Esophagus squamous epithelium (tissue), 5 donors: ENCODE measurements around the gene NRXN3. TPM values are rescaled to one million over a fixed set of nuclear protein-coding genes. Genes with fewer than 3 reads are reported as not detected.
A peak's percentile ranks its signal among the peaks of the same experiment; 100 is the strongest.

ENCODE experiments used
- DNase-seq: peaks from one replicate; lab custom pipeline; 2025; lab: John Stamatoyannopoulos, UW
- H3K27ac ChIP-seq, 4 donors: fragments of 200-600 bp; sonication (generic); one replicate each; pipeline ENCODE4 v1.5.1; 2016 to 2019; ENCODE audit warnings: mild to moderate bottlenecking in 1 of 4
- H3K27me3 ChIP-seq, 4 donors: fragments of 200-600 bp; sonication (generic); 1 replicate in 3 of 4; 2 replicates in 1 of 4; pipeline versions ENCODE4 v1.5.1 to v1.6.0; 2017 to 2021; ENCODE audit warnings: antibody characterized with exemption in 1 of 4
- H3K36me3 ChIP-seq, 3 donors: fragments of 200-600 bp; sonication (generic); one replicate each; pipeline ENCODE4 v1.5.1; 2016 to 2019
- H3K4me1 ChIP-seq, 3 donors: fragments of 200-600 bp; sonication (generic); one replicate each; pipeline ENCODE4 v1.5.1; 2017 to 2019
- H3K4me3 ChIP-seq, 4 donors: fragments of 200-600 bp; sonication (generic); 1 replicate in 3 of 4; 2 replicates in 1 of 4; pipeline ENCODE4 v1.5.1; 2016 to 2019; ENCODE audit warnings: mild to moderate bottlenecking in 2 of 4, moderate library complexity in 1 of 4
- H3K9me3 ChIP-seq, 3 donors: fragments of 200-600 bp; sonication (generic); one replicate each; pipeline ENCODE4 v1.5.1; 2016 to 2019
- POLR2A ChIP-seq, 4 donors: fragments of 450-650 bp; IDR thresholded peaks; one replicate each; pipeline ENCODE4 v1.6.1; 2017; ENCODE audit warnings: antibody characterized with exemption in 4 of 4, mild to moderate bottlenecking in 4 of 4, moderate library complexity in 3 of 4
- WGBS, 2 donors: methylation state at CpG; one replicate each; pipeline ENCODE4 v1.1.5; 2018; 5-methylcytosine and 5-hydroxymethylcytosine counted together
- intact Hi-C: fragments of 100-400 bp; cut with DNase I; formaldehyde crosslinking; loops from one replicate; pipeline ENCODE4 v1.15.0; 2022
- total RNA-seq, 4 donors: library from RNA; depleted of rRNA; stranded (reverse); fragments of >200 nt; gene quantifications; one replicate each; pipeline ENCODE4 v1.1.0, GENCODE V29; 2016
- TF ChIP-seq, protein P1 (sequence below), 6 experiments: fragments of 450-650 bp in 4 of 6; fragments of 200-600 bp in 2 of 6; sonication (generic) in 2 of 6; IDR thresholded peaks; one replicate each; pipeline ENCODE4 v1.5.1; 2016 to 2019; ENCODE audit warnings: antibody characterized with exemption in 6 of 6, mild to moderate bottlenecking in 4 of 6, moderate library complexity in 4 of 6
- donor health status: DM: yes; HTN: yes; CAD: no.

NRXN3 gene
- total RNA-seq, 4 donors from 2014 or later = 0.30 to 15.8 (median 1.5) TPM

DNA sequence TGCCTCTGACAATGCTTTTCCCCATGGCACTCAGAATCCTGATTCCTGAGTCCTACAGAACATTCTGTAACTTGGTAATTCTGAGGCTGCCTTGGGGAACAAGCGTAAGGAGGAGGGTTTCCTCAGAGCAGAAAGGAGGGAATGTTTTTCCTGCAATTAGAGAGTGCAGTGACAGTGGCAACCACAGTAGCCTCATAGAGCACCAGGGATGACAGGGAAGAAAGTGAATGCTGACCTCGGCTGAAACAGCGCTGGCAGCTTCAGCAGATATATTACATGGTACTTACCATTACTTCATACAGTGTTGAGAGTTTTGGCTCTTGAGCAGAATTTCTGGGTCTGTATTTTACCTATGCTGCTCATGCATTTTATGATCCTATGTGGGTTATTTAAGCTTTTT lies 757.1 kb downstream of the NRXN3 start:
- DNase-seq = no peak

DNA sequence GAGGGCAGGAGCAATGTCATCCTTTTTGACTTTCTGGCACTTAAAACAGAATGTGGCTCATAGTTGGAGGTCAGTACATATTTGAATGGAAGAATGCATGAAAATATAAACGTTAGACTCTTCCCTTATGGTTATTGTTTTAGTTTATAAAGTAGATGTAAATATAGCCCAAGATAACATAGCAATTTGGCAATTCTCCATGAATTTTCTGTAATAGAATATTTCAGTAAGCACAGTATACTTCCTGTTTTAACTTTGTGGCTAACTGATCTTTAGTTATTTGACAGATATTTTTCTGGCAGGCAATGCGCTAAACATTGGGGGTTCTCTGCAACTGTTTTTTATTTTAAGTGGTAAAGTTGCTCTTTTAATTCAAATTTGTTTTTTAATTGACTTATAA lies 763.0 kb downstream of the NRXN3 start:
- DNase-seq = no peak
- intact Hi-C loops = no loop called here
- TF ChIP-seq POLR2A (IDR thresholded peaks at IDR 0.05) = no peak
- TF ChIP-seq, protein P1, sequence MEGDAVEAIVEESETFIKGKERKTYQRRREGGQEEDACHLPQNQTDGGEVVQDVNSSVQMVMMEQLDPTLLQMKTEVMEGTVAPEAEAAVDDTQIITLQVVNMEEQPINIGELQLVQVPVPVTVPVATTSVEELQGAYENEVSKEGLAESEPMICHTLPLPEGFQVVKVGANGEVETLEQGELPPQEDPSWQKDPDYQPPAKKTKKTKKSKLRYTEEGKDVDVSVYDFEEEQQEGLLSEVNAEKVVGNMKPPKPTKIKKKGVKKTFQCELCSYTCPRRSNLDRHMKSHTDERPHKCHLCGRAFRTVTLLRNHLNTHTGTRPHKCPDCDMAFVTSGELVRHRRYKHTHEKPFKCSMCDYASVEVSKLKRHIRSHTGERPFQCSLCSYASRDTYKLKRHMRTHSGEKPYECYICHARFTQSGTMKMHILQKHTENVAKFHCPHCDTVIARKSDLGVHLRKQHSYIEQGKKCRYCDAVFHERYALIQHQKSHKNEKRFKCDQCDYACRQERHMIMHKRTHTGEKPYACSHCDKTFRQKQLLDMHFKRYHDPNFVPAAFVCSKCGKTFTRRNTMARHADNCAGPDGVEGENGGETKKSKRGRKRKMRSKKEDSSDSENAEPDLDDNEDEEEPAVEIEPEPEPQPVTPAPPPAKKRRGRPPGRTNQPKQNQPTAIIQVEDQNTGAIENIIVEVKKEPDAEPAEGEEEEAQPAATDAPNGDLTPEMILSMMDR (IDR thresholded peaks at IDR 0.05) = no peak
- Histone ChIP-seq H3K4me1 (no peaks in the 10 kb centered on the region), H3K27me3 (peaks cover 0 to 5% (median 0%) of the 10 kb centered on the region in 4 donors), H3K9me3 (no peaks in the 10 kb centered on the region), H3K27ac (no peak overlapping the region), H3K4me3 (no peak overlapping the region), H3K36me3 (no peaks in the 10 kb centered on the region)
- 23 to 40% methylated on average over 2 of the region's 2 CpGs for WGBS, 2 donors

More for the DNA sequence above, 757.1 kb downstream of the NRXN3 start:
- no peak overlapping the region for H3K27ac ChIP-seq
- H3K36me3 ChIP-seq = no peaks in the 10 kb centered on the region
- H3K4me3 ChIP-seq = no peak overlapping the region
- intact Hi-C loops = no loop called here
- H3K9me3 ChIP-seq = no peaks in the 10 kb centered on the region
- no peaks in the 10 kb centered on the region for H3K4me1 ChIP-seq
- peaks cover 0 to 5% (median 0%) of the 10 kb centered on the region in 4 donors for H3K27me3 ChIP-seq
- TF ChIP-seq POLR2A (IDR thresholded peaks at IDR 0.05) = no peak
- TF ChIP-seq, protein P1 (IDR thresholded peaks at IDR 0.05) = no peak
- 77 to 92% methylated on average over 3 of the region's 3 CpGs for WGBS, 2 donors

DNA sequence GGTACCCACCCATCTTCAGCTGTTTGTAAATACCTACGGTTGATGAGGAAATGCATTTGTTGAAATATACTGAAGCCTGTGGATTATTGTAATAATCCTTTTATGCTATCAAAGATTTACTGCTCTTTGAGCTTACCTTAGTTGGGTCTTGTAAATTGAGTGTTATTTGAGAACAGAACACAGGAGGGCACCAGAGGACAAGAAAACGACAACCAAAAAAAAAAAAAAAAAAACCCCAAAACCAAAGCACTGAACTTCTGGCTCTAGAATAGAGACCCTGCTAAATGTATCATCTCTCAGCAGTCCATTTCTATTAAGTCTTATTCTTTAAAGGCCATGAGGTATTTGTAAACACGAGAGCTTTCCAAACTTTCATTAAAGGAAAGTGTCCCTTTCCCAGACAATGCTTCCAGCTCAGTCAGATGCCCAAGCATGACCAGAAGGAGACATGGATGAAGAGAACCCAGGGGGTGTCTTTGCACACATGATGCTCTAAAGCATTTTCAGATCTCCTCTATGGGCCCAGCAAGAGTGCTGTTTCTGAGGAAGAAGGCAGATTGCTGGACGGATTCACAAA lies 763.9 kb downstream of the NRXN3 start:
- no peak overlapping the region for H3K4me3 ChIP-seq
- TF ChIP-seq, protein P1 (IDR thresholded peaks at IDR 0.05) = peak in 4 of 6 experiments; percentile 4 to 32 (median 21)
- no peak for TF ChIP-seq POLR2A (IDR thresholded peaks at IDR 0.05)
- H3K4me1 ChIP-seq = no peaks in the 10 kb centered on the region
- DNase-seq = no peak
- H3K27me3 ChIP-seq = peaks cover 0 to 5% (median 0%) of the 10 kb centered on the region in 4 donors
- H3K36me3 ChIP-seq = no peaks in the 10 kb centered on the region
- intact Hi-C loops = no loop called here
- WGBS, 2 donors = 4 to 7% methylated on average over 3 to 4 of the region's 4 CpGs
- H3K27ac ChIP-seq = no peak overlapping the region
- H3K9me3 ChIP-seq = no peaks in the 10 kb centered on the region

DNA sequence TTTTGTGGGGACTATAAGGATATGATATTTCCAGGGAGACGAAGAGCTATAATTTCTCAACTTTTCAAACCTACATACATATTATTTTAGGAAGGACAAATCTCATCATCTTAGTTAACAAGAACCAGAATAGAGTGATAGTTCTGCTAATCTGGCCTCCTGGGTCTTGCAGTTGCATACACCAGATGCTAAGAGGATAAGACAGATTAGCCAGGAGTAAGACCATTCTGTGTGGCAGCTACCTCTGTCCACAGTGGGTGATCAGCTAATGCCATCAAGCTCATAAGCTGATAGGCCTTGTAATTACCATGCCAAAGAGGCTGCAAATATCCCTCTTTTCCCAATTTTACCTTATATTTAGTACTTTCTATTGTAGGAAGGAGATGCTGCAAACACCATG lies 776.8 kb downstream of the NRXN3 start:
- DNase-seq = no peak
- 83 to 88% methylated on average over 1 of the region's 1 CpG for WGBS, 2 donors
- no peaks in the 10 kb centered on the region for H3K4me1 ChIP-seq
- no peaks in the 10 kb centered on the region for H3K9me3 ChIP-seq
- no peak overlapping the region for H3K4me3 ChIP-seq
- H3K36me3 ChIP-seq = no peaks in the 10 kb centered on the region
- H3K27me3 ChIP-seq = peaks cover 0 to 3% (median 0%) of the 10 kb centered on the region in 4 donors
- no peak for TF ChIP-seq POLR2A (IDR thresholded peaks at IDR 0.05)
- TF ChIP-seq, protein P1 (IDR thresholded peaks at IDR 0.05) = no peak
- no peak overlapping the region for H3K27ac ChIP-seq
- intact Hi-C loops = no loop called here

DNA sequence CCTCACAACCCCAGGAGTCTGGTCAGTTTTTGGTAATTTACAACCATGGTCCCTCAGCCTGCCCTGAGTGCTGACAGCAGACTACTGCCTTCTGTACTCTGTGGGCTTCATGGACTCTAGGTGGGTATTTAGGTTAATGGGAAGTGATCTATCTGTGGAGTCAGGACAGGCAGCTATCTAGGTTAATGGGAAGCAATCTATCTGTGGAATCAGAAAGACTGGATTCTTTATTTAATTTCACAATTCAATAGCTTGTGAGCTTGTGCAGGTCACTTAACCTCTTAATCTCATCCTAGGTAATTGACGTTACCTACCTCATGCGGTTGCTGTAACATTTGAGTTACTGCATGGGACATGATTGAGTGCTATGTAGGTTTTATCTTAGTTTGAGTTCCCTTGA lies 777.5 kb downstream of the NRXN3 start:
- DNase-seq = no peak
- TF ChIP-seq POLR2A (IDR thresholded peaks at IDR 0.05) = no peak
- TF ChIP-seq, protein P1 (IDR thresholded peaks at IDR 0.05) = no peak
- Histone ChIP-seq H3K4me1 (no peaks in the 10 kb centered on the region), H3K27me3 (peaks cover 0 to under 1% (median 0%) of the 10 kb centered on the region in 4 donors), H3K9me3 (no peaks in the 10 kb centered on the region), H3K27ac (no peak overlapping the region), H3K4me3 (no peak overlapping the region), H3K36me3 (no peaks in the 10 kb centered on the region)
- 91 to 97% methylated on average over 2 of the region's 2 CpGs for WGBS, 2 donors
- intact Hi-C loops = no loop called here
